Activated naive CD4-positive, alpha-beta T cell treated with Interleukin-2 at 50 U/mL for 16 hours (primary cell): ENCODE results near the gene KBTBD13.
"Not testable (repeated sequence)": the region's sequence is repeated elsewhere in the genome, so short reads cannot be mapped to it uniquely, and the experiment has no call there.

Source experiments
- DNase-seq: peaks from one replicate; pipeline ENCODE4 v3.0.0-alpha.2; 2020

Gene KBTBD13

DNA sequence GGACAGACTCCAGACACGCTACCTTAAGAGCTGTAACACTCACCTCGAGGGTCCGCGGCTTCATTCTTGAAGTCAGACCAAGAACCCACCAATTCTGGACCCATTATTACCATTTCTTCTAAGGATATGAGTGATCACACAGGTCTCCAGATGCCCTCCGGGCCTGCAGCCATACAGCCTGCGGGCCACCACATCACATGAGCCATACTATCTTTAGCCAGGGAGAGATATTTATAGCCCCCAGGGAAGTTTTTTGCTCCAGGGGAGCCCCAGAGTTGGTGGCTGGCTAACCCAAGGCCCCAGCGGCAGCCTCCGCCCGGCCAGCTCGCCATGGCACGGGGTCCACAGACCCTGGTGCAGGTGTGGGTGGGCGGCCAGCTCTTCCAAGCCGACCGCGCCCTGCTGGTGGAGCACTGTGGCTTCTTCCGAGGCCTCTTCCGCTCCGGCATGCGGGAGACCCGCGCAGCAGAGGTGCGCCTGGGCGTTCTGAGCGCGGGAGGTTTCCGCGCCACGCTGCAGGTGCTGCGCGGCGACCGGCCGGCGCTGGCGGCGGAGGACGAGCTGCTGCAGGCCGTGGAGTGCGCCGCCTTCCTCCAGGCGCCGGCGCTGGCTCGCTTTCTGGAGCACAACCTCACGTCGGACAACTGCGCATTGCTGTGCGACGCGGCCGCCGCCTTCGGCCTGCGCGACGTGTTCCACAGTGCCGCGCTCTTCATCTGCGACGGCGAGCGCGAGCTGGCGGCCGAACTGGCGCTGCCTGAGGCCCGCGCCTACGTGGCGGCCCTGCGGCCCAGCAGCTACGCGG, at the start of gene KBTBD13:
Gene KBTBD13 (plus strand): TSS at position 261 of the 805 bp plus-strand sequence. CDS start 70 bp downstream, at position 331.
- DNase-seq: no peak

DNA sequence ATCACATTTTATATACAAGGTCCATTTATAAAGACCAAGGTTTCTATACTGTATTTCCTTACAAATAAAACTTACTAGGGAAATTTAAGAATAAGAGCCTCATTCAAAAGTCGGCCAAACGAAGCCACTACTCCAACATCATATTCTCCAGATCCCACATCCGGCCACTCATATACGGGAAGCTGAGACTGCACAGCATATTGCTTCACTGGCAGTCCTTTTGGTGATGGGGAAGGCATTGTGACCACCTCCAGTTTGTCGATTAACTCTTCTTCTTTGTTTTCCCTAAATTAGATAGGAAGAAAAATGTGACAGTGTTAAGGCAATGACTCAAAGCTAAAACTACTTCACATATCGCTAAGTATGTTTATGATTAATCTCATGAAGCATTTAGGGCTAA, 49.8 kb upstream of the KBTBD13 start:
- no peak for DNase-seq

DNA sequence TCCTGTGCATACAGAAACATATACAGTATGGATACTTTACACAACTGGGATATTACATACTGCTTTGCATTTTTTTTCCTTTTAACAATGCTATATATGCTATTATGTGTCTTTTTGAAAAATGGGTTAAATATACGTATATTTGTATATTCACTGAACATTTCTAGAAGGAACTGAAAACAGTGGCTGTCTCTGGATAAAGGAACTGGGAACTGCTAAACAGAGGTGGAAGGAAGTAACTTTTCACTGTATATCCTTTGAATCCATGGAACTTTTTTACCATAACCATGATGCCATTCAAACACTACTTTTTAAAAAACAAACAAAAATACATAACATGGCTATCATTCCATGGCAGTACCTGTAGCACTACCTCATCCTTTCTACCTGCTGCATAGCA, 49.0 kb upstream of the KBTBD13 start:
- DNase-seq: no peak

DNA sequence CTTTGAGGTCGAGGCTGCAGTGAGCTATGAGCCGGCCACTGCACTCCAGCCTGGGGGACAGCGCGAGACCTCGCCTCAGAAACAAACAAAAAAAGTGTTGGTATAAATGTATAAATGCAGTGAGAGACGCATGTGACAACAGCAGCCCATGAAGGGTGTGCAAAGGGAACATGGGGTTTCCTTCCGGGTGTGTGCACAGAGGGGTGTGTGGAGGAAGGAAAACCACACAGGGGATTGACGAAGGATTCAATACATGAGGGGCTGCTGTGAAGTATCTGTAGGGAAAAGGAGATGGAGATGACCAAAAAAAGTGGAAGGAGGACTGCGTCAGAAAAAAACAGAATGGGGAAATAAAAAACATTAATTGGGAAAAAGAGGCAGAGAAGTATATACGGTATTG, 48.2 kb upstream of the KBTBD13 start:
- no peak for DNase-seq

DNA sequence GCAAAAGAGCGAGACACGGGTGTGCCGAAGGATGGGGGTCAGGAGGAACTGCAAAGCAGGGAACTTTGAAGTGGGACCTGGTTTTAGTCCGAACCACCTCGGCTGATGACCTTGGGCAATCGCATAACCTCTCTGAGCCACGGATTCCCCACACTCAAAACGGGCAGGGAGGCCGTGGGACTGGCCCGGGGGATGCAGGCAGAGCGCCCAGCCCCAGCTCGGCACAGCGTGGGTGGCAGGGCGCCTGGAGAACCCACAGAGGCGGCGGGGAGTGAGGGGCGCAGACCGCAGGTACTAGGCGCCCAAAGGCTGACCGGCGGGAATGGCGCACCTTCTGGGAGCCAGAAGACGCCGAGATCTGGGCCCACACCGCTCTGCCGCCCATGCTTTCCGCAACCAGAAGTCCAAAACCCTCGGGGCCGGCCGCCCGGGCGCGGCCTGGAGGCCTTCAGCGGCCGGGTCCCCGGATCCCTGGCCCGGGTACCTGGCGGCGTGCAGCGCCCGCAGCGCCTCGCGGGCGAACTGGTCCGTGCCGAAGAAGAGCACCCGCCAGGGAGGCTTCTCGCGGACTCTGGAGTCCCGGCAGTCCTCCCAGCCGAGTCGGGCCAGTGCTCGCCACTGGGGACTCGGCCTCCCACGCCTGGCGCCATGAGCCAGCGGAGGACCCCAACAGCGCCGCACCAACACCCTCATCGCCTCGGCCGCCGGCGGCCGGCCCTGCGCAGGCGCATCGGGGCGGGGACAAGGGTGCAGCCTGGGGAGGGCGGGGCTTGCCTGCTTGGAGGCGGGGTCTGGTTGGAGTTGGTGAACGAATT, 47.4 kb upstream of the KBTBD13 start, which contains the start of gene MTFMT:
Gene MTFMT (minus strand): TSS at position 719 of the 815 bp plus-strand sequence. CDS start 26 bp downstream, at position 693.
- DNase-seq: peak; percentile 95

DNA sequence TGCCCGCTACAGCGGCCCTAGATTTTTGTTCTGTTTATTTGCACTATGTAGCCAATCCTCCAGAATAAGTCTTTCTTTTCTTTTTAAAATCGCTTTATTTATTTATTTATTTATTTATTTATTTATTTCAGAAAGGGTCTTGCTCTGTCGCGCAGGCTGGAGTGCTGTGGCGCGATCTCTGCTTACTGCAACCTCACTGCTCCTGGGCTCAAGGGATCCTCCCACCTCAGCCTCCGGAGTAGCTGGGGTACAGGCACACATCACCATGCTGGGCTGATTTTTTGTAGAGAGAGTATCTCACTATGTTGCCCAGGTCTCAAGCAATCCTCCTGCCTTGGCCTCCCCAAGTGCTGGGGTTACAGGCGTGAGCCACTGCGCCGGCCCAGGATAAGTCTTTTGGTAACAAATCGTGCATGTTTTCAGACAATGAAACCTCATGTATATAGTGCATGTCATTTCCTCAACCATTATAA, 46.8 kb upstream of the KBTBD13 start:
- no peak for DNase-seq

DNA sequence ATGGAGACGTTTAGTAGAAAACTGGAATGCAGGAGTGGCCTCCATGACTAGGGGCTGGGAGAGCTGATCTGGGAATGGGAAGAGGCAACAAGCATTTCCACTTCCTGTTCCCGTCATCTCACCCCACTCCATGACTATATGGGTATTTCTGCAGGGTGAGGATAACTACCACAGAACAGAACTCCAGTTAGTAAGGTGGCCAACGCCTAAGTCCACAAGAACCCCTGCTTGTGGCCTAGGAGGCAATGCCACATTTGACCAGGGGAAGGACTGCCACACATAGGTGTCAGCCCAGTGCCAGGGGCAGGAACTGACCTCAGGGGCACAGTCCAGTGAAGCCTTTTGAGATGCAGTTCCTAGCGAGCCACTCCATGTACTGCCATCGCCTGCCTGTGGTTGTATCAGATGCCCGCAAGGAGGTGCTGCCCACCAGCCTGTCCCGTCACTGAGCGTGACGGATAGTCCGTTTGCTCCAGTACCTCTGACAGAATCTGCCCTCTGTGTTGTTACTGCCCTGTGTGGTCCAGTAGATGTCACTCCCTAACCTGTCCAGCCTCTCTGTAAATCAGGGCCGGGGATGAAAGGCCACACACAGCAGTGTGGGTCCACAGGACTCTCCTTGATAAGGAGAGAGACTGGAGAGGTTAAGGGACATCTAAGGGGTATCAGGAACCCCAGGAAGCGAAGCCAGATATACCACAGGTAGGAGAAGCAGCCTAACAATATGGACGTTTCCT, 43.6 kb upstream of the KBTBD13 start:
- peak; percentile 38 for DNase-seq

DNA sequence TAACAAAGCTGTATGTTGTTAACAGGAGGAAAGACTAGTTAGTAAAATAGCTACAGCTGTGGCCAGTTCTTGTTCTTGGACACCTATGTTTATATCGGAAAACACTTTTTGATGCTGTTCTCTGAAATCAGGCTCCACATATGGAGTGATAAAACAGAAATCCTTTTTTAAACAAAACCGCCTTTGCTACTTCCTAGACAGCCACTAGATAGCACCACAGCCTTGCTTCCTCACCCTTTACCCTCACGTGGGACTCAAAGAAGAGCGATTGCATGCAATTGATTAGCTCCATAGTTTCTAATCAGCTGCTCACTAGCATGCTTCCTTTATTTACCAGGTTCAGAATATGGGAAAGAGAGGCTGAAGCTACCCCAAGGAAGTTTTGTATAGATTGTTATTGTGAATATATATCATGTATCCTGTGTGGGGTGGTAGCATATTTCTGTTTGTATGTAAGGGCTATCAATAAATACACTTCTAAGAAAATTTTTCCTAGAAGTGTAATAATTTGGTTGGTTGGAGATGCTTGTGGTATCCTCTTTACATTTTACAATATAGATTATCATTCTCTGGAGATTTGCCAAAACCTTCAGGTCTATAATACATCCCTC, 42.8 kb upstream of the KBTBD13 start:
- no peak for DNase-seq

DNA sequence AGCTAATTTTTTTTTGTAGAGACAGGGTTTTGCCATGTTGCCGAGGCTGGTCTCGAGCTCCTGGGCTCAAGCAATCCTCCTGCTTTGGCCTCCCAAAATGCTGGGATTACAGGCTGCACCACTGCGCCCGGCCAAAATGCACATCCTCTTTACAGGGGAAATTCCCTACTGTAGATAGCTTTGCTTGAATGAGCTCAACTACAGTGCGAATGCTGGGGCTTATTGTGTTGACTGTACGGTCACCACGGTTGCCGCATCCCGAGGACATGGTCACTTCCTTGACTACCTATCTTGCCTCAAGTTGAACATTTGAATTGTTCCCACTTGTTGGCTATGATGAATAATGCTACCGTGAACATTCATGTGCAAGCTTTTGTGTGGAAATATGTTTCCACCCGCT, 41.8 kb upstream of the KBTBD13 start:
- DNase-seq: no peak

DNA sequence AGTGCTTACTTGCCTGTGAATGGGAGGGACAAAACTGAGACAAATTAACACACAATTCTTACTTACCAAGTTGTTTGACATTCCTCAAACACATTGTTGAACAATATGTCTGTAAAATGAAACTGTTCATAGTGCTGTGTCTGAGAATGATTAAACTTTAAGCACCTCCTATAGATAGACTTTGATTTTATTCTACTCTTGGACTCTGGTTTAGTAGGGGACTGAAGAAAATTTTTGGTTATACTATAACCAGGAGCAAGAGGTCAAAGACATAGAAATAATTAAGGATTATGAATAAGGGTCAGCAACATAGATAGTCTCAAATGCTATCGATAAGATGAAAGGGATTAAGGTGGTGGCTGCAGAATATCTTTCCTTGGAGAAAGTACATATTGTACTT, 39.2 kb upstream of the KBTBD13 start:
- no peak for DNase-seq

DNA sequence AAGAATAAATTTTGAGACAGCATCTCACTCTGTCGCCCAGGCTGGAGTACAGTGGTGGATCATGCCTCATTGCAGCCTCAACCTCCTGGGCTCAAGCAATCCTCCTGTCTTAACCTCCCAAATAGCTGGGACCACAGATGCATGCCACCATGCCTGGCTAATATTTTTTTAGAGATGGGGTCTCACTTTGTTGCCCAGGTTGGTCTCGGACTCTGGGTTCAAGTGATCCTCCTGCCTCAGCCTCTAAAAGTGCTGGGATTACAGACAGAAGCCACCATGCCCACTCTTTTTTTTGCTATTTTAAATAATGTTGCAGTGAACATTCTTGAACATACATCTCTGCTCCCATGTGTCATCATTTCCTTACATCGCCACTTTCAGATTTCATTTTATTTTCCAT, 38.1 kb upstream of the KBTBD13 start:
- DNase-seq: no peak

DNA sequence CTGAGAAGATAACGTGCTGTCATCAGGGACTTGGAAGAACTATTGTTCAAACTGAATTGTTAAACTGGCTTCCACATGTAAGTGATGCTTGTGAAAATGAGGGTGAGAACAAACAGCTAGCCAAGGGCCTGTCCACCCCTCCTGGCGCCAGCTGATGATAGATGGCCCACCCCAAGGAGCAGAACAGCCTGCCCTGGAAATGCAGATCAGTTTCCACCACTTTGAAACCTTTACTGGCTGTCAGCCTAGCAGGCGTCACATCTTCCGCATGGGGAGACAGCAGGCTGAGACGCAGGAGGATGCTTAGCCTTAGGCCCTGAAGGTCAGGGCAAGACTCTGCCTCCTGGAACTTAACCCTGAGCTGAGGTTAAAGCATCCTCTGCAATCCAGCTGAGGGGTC, 37.7 kb upstream of the KBTBD13 start:
- DNase-seq: no peak

DNA sequence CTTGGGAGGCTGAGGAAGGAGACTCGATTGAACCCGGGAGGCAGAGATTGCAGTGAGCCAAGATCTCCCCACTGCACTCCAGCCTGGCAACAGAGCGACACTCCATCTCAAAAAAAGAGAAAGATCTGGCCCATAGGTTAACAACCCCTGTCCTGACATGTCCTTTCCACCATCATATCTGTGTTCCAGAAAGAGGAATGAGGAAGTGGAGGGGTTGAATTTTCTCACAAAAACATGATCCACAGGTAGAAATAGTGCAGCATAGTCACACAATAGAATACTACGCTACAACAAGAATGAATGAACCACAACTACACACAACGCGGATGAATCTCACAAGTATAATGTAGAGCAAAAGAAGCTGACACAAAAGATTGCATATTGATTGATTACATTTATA, 36.1 kb upstream of the KBTBD13 start:
- no peak for DNase-seq

DNA sequence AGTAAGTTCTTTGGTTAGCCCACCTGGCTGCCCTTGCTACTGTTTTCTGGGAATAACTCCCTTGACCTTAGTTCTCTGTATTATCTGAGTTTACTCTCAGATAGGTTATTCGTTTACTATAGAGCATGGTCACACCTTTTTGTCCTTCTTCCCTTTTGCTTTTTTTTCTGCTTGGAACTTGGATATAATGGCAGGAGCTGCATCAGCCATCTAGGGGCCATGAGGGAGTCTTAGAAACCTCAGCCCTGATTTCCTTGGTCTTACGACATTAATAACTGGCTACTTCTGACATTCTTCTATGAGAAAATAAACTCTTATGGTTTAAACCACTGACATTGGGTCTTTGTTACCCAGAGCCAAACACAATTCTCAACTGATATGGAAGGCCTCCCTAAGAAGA, 34.8 kb upstream of the KBTBD13 start:
- no peak for DNase-seq

DNA sequence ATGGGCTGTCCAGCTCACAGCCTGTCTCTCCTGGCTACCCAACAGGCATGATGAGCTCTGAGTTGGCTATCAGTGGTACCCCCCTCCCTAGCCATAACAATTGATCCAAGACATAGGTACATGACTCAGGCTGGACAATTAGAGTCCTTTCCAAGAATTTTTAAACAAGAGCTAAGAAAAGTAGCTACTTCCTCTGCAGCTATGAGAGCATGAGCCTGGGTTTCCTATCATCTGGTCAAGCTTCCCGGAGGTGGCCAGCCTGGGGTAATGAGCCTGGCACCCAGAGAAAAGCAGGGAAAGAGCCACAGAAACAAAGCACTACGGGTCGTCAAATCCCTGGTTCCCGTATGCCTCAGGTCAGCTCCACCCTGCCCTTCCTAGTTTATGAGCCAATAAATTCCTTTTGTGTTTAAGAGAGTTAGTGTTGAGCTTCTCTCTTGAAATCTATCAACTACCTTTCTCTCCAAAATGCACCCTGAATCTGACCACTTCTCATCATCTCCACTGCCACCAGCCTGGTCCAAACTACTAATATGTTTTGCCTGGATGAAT, 33.7 kb upstream of the KBTBD13 start:
- no peak for DNase-seq

DNA sequence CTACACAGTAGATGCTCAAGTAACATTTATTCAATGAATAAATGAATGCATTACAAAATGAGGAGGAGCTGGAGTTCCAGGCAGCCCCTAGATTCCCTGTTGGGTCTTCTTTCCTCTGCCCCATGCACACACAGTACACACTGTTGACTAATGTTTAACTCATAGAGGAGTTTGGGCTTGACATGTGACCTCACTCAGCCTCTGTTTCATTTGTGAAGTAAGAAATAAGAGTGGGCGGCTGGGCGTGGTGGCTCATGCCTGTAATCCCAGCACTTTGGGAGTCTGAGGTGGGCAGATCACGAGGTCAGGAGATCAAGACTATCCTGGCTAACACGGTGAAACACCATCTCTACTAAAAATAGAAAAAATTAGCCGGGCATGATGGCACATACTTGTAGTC, 32.3 kb upstream of the KBTBD13 start:
- DNase-seq: not testable (repeated sequence)

DNA sequence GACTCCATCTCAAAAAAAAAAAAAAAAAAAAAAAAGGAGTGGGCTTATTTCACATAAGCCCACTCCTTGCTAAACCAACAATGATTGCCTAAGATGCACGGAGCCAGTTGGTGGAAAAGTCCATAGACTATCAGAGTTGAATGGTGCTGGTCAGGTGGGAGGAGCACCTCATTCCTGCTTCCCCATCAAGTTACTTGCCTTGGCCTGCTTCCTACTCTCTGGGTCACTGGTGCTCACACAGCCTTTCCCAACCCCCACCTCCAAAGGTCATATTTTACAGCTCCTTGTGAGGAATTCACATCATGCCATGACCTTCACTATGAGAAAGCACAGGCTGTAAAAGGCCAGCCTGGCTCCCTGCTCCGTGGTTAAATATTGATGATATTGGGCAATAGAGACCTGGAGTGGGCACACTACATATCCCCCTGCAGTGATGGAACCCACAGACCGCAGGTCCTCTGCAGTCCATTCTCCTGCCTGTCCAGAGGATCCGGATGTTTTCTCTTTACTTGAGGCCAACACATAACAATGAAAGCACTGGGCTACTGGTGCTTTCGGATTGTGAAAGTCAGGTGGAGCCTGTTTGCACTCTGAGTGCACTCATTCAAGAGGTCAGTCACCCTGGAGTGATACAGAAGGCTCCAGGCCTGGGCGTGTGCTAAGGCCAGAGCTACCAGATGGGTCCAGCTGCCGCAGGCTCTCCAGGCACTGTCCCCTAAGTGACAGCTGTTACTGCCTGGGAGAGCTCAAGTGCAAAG, 31.6 kb upstream of the KBTBD13 start, which contains the start of gene SLC51B:
Gene SLC51B (plus strand): TSS at position 664 of the 758 bp plus-strand sequence. CDS start 4,618 bp downstream, outside the sequence.
- no peak for DNase-seq

DNA sequence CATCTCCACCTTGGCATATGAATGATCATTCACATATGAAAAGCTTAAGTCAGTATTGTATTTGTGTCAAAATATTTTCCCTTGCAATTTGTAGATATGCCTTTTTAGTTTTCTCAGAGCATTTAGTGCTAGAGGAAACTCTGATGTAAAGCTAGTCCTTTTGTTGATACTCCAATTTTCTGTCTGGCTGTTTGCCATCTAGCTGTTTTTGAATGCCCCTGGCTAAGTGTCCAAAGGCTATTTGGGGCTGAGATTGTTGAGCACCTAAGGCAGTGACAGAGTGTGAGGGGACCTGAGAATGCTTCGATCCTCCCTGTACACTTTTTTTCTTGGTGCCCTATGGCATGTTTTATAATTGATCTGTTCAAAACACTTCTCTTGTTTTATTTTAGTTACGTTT, 28.3 kb upstream of the KBTBD13 start:
- DNase-seq: no peak

DNA sequence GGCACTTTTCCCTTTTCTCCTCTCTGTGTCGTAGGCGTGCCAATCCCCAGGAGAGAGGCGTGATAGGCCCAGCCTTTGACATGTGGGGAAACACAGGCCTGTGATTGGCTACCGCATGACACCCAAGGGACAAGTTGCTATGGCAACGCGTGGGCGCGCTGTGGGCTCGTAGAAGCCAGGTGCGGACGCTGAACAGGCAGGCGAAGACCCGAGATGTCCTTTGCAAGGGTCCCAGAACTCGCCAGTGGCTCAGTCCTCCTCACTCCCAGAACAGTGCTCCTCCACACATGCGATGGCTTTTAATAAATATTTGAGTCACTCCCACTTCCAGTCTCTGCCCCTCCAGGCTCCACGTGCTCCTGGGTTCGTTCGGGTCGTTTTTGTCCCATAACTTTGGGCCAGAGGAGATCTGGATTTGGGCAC, 27.1 kb upstream of the KBTBD13 start:
- DNase-seq: peak; percentile 89

DNA sequence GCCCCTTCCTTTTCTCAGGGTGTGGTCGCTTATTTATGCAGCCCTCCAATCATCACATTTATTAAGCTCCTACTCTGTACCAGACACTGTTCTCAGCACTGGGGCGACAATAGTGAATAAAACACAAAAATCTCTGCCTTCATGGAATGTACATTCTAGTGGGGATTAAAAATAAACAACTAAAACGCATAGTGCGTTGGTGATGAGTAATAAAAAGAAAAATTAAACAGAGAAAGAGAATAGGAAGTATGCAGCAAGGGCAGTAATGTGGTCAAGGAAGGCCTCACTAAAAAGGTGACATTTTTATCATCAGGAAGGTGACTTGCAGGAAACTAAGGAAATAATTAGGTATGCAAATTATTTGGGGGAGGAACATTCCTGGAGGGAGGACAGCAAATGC, 26.3 kb upstream of the KBTBD13 start:
- no peak for DNase-seq

DNA sequence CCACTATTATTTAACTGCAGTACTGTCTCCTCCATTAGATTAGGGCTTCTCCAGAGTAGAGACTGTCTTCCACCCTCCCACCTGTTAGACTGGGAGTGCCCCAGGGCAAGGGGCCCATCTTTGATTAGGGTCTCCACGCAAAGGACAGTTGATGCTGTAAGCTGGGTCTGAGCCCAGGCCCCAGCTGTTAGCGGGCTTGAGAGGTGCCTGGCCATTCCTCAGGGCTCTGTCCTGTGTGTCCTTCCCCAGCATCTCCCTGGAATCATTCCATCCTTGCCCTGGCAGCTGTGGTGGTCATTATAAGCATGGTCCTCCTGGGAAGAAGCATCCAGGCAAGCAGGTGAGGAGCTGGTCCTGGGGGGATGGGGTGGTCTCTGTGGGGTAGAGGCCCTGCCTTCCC, 25.3 kb upstream of the KBTBD13 start:
- DNase-seq: no peak

DNA sequence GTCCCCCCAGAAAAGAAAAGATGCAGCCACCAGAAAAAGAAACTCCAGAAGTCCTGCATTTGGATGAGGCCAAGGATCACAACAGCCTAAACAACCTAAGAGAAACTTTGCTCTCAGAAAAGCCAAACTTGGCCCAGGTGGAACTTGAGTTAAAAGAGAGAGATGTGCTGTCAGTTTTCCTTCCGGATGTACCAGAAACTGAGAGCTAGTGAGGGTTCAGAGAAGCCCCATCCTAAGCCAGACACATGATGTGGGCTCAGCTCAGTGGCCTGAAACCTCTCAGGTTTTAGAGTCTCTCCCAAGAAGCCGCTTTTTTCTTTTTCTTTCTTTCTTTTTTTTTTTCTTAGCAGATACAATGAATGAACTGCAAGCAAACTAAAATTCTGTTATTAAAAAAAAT, 23.6 kb upstream of the KBTBD13 start:
- no peak for DNase-seq
